ENCODE results near the gene SYNE2.
"Not testable (repeated sequence)": the region's sequence is repeated elsewhere in the genome, so short reads cannot be mapped to it uniquely, and the experiment has no call there.

The SYNE2 gene

GRCh38 chr14:64038841-64039542 lies 186.2 kb downstream of the SYNE2 start:
- DNase-seq: no peak

DNA sequence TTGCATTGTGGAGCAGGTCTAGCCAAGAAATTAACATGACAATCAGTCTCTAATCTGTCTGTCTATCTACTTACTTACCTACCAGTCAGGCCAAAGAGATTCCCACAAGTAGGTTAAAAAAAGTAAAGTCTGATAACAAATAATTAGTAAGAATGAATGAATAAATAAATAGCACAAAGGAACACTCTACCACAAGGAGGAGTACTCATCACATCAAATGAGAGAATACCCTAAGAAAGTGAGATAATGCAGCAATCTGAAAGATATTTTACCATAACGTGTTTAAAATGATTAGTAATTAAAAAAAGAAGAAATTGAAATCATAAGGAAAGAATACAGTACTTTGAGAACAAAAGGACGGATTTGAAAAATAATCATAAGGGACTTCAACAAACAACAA lies 187.2 kb downstream of the SYNE2 start:
- no peak for DNase-seq

- not testable (repeated sequence) for DNase-seq
Measured at GRCh38 chr14:64043296-64043695, 190.5 kb downstream of the SYNE2 start.

GRCh38 chr14:64045091-64045490 lies 192.3 kb downstream of the SYNE2 start:
- DNase-seq: no peak

- DNase-seq: no peak
Measured at GRCh38 chr14:64049616-64050381, 197.0 kb downstream of the SYNE2 start.

DNA sequence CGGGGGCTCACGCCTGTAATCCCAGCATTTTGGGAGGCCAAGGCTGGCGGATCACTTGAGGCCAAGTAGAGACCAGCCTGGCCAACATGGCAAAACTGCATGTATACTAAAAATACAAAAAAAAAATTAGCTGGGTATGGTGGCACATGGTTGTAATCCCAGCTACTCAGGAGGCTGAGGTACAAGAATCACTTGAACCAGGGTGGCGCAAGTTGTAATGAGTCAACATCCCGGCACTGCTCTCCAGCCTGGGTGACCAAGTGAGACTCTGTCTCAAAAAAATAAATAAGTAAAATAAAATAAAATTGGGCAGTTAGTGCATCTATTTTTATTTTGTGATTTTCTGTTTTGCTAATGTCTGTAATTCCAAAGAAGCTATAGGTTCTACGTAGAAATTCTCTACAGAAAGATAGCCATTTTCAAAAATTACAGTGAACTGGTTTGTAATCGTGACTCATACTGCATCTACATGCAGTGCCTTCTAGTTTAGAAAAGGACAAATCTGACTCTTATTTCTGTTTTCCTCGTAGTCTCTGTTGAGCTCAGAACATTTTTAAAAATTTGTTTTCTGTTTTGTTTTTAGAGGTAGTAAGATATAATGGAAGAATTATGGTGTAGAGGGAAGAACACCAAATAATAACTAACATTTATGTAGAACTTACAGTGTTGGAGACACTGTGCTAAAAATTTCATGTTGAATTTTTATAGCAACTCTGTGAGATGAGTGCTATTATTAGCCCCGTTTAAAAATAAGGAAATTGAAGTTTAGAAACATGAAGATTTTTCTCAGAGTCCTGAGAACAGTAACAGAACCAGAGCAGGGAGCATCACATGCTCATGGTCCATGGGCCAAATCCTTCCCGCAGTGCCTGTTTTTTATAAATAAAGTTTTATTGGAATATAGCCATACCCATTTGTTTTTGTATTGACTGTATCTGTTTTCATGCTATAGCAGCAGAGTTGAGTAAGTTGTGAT lies 201.2 kb downstream of the SYNE2 start:
- DNase-seq: no peak

DNA sequence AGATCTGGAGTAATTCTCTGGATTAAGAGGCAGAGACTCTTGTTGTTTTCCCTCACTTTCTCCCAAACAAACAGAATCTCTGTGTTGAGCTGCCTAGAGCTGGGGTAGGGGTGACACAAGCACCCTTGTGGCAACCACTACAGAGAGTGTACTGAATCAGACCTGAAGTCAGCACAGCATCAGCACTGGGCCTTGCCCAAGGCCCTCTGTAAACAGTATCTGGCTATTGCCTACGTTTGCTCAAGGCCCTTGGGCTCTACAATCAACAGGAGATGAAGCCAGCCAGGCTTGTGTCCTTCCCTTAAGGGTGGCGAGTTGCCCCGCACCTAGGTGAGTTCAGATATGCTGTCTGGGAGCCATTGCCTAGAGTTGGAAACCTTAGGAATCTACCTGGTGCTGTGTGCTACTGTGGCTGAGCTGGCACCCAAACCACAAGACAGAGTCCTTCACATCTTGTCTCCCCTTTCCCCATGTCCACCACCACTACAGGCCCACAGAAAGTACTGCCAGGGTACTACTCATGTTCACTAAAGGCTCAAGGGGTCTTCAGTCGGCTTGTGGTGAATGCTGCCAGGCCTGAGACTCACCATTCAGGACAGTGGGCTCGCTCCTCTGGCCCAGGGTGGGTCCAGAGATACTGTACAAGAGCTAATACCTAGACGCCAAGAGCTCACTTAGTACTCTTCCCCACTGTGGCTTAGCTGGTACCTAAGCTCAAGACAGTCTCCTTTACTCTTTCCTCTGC lies 206.8 kb downstream of the SYNE2 start:
- DNase-seq: no peak

DNA sequence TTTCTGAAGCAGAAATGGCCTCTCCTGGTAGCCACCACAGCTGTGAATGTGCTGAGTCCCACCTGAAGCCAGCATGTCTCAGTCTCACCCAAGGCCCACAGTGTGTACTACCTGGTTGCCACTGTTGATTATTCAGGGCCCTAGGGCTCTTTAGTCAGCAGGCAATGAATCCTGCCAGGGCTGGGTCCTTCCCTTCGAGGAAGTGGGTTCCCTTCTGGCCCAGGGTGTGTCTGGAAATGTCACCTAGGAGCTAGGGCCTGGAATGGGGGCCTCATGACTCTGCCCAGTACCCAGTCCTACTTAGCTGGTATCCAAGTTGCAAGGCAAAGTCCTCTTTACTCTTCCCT lies 207.4 kb downstream of the SYNE2 start:
- DNase-seq: no peak

- DNase-seq: no peak
Measured at GRCh38 chr14:64060648-64061096, 207.9 kb downstream of the SYNE2 start.

GRCh38 chr14:64061115-64061514 lies 208.3 kb downstream of the SYNE2 start:
- DNase-seq: no peak

DNA sequence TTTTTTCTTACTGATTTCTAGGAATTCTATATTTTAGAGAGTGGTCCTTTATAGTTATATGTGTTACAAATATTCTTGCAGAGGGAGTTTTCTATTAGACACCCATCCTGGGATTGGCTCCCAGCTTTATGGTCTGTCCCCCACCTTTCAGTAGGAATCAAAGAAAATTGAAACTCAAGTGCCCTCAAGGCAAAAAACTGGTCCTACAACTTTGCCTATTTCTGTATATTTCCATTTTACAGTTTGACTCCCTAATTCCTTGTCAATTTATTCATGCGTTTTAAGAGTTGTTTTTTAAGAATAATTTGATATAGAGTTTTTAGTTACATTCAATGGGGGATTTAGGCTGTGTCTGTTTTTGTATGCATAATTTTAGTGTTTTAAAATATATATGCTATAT lies 208.9 kb downstream of the SYNE2 start:
- DNase-seq: no peak

- DNase-seq: no peak
Measured at GRCh38 chr14:64062381-64063115, 209.7 kb downstream of the SYNE2 start.

- no peak for DNase-seq
Measured at GRCh38 chr14:64064447-64064846, 211.6 kb downstream of the SYNE2 start.

DNA sequence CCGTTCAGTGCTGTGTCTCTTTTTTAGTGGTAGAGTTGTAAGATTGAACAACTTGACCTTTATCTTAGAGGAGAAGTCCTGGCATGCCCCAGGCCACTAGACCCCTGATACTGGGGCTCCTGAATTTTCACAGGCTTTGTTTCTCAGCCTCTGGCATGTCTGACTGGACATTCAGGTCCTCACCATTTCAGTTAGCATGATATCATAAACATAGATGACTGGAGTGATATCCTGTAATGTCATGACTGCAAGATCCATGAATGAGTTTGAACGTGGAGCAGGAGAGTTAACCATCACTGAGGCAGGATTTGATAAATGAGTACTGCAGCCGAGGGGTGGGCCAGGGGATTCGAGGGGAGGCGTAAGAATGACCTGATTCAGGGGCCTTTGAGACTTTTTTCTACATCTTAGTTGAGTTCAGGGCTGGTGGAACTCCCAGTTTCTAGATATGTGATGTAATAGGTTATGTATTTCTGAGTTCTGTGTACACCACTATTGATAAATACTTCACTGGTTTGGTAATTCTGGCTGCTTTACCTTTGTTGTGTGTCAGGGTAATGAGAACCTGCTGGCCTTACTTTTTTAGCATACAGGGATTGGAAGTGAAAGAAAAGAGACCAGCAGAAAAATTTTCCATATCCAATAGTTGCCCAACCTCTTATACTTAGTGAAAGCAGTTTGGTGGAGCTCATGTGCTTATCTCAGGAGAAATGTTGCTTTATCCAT lies 217.0 kb downstream of the SYNE2 start:
- DNase-seq: no peak

- no peak for DNase-seq
Measured at GRCh38 chr14:64074961-64075612, 222.3 kb downstream of the SYNE2 start.

- no peak for DNase-seq
Measured at GRCh38 chr14:64075613-64076005, 222.8 kb downstream of the SYNE2 start.

GRCh38 chr14:64080452-64080851 lies 227.6 kb downstream of the SYNE2 start:
- DNase-seq: no peak

DNA sequence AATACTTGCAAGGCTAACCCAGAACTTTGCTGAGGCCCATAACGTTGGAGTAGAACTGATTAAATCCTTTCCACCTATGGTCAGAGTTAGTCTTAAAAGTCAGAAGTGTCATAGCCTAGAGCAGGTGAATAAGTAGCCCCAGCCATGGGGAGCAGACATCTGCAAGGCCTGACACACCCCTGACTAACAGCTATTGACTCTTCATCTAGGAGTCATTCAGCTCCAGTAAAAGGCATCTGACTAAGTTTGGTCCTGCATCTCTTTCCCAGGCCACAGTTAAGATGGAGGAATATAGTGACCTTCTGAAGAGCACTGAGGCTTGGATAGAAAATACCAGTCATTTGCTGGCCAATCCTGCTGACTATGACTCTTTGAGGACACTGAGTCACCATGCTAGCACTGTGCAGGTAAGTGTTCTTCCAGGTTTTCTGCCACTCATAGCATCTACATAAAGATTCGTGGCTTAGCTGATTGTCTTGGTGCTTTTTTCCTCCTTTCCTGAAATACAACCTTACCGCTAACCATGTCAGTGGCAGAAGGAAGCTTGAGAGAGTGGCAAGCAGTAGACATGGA lies 228.5 kb downstream of the SYNE2 start:
- DNase-seq: no peak

DNA sequence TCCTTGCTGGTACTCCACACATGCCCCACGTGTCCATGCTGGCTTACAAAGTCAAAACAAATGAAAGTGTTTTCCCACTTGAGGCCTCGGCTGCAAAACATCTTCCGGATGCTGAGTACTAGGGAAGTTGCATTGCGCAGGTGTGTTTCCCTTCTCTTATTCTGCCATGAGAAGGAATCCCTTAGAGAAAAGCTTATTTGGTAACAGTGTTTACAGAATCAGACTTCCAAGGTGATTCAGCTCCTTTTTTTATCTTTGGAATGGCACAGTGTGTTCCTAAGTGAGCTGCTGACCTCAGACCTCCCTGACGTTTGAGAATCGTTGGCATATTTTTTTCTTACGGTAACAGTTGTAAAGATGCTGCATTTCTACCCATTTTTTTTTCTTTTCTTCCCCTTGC lies 230.0 kb downstream of the SYNE2 start:
- no peak for DNase-seq

DNA sequence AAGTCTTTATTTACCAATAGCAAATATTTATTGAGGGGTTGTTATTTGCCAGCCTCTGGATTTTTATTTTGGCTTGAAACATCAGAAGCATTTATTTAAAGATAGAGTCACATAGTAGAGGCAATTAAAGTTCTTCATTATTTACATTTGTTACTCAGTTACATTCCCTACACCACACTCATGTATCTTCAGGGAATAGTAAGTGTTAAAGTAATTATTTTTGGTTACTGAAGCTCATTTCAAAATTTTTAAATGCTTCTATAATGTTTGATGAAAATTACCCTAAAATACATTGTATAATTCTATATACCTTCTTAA lies 235.8 kb downstream of the SYNE2 start:
- DNase-seq: no peak

All from CD4-positive, alpha-beta T cell treated with Interferon gamma for 1 hour (primary cell).